ENCODE data around the gene OLFML2A. TPM values are rescaled to one million over a fixed set of nuclear protein-coding genes. Genes with fewer than 3 reads are reported as not detected.

Gene OLFML2A
- total and polyA plus RNA-seq, 2 of the 13 experiments (the other 11 are each of a cell fraction or from before 2014, with no cell fraction given), result 0.01 to 0.02 TPM

DNA sequence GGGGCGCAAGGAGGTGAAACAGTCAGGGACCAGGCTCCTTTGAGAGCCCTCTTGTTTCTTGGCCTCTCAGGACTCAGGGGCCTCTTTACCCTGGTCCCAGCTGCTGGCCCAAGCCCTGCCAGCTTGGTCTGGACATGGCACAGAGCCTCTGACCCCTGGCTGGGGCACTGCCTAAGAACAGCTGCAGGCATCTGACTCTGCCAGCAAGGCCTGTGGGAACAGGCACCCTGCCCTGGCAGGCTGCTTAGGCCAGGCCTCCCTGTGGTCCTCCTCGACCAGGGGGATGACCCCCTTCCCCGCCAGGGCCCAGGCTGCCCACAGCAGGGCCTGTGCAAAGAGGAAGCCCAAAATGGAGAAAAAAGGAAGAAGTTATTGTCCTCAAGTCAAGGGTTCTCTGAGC is 25.5 kb downstream of the OLFML2A start:
- Histone ChIP-seq H2AFZ (ENCODE audit: low read length) (no peak overlapping the region), H4K20me1 (ENCODE audit: insufficient read depth, low read length) (no peaks in the 10 kb centered on the region), H3K36me3 (replicated peaks in 1 of 2; ENCODE audit: control insufficient read depth in 1 of 2, insufficient read depth in 2 of 2, low read length in 2 of 2) (no peaks in the 10 kb centered on the region), H3K27ac (ENCODE audit: extremely low read length, insufficient read depth, low read length) (no peak overlapping the region), H3K9ac (ENCODE audit: insufficient read depth, low read depth, low read length) (no peak overlapping the region), H3K4me3 (replicated peaks in 1 of 3; ENCODE audit: insufficient read depth in 1 of 3, low read depth in 2 of 3, low read length in 3 of 3) (no peak overlapping the region), H3K79me2 (ENCODE audit: insufficient read depth, low read length) (no peaks in the 10 kb centered on the region), H3K4me2 (ENCODE audit: low read depth, low read length) (no peak overlapping the region), H3K9me3 (ENCODE audit: low read length) (no peaks in the 10 kb centered on the region), H3K27me3 (ENCODE audit: control insufficient read depth in 1 of 2, insufficient read depth in 2 of 2, low read length in 2 of 2) (peaks cover 7 to 35% of the 10 kb centered on the region in 2 experiments; a peak in 4 of 5 replicates), H3K4me1 (ENCODE audit: insufficient read depth, low read length) (peaks cover 4% of the 10 kb centered on the region)
- no peak for ATAC-seq
- CTCF ChIA-PET (ENCODE audit: low intra/inter-chr PET ratio, low total read pairs), result no interaction called here
- in situ Hi-C loops (cut with HindIII; ENCODE audit: extremely low pct_ligation_motif_present, low pct_unique_long_range_greater_than_20kb) (no loop called here), intact Hi-C loops (cut with micrococcal nuclease; ENCODE audit: unreplicated experiment) (no loop called here)
- WGBS (ENCODE audit: low lambda C conversion rate), result no CpG with 5 or more reads among the region's 3 CpGs
- FAIRE-seq, result no peak
- no peak for TF ChIP-seq SMC3 (IDR thresholded peaks at IDR 0.05; ENCODE audit: low read length)
- TF ChIP-seq ZNF292 (CRISPR knock-in tag; IDR thresholded peaks at IDR 0.05; ENCODE audit: borderline replicate concordance, low read depth), result no peak
- TF ChIP-seq ZNF17 (CRISPR knock-in tag; IDR thresholded peaks at IDR 0.05), result no peak
- no peak for TF ChIP-seq FOXC1 (CRISPR knock-in tag; IDR thresholded peaks at IDR 0.05; ENCODE audit: borderline replicate concordance)
- no peak for DNase-seq (ENCODE audit: low spot score)
- POLR2A ChIA-PET, result interaction anchor here (1.6 kb wide), 1 partner anchor 16 kb away, joined by 3 read pairs; no protein-coding TSS in a partner anchor
- BruUV-seq (replicated peaks), result no TSS peak

DNA sequence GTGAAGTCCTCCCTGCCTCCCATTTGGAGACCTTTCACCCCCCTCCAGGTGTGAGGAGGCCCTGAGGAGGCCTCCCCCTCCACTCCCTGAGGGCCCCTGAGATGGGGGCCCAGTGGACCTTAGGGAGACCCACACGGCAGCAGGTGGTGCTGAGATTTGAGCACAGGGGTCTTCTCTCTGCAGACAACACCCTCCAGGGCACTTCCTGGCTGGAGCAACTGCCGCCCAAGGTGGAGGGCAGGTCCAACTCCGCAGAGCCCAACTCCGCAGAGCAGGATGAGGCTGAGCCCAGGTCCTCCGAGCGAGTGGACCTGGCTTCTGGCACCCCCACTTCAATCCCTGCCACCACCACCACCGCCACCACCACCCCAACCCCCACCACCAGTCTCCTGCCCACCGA is 27.0 kb downstream of the OLFML2A start:
- intact Hi-C loops (cut with micrococcal nuclease; ENCODE audit: unreplicated experiment) (no loop called here), in situ Hi-C loops (cut with HindIII; ENCODE audit: extremely low pct_ligation_motif_present, low pct_unique_long_range_greater_than_20kb) (no loop called here)
- CTCF ChIA-PET (ENCODE audit: low intra/inter-chr PET ratio, low total read pairs), result no interaction called here
- H3K9ac ChIP-seq (ENCODE audit: insufficient read depth, low read depth, low read length), result no peak overlapping the region
- WGBS (ENCODE audit: low lambda C conversion rate), result 64% methylated on average over 5 of the region's 8 CpGs
- H4K20me1 ChIP-seq (ENCODE audit: insufficient read depth, low read length), result no peaks in the 10 kb centered on the region
- H3K27me3 ChIP-seq (ENCODE audit: control insufficient read depth in 1 of 2, insufficient read depth in 2 of 2, low read length in 2 of 2), result peaks cover 7 to 30% of the 10 kb centered on the region in 2 experiments; a peak in 4 of 5 replicates
- ATAC-seq, result no peak
- TF ChIP-seq MXI1 (IDR thresholded peaks at IDR 0.05; ENCODE audit: borderline replicate concordance, low read depth, low read length) (no peak), ZNF432 (CRISPR knock-in tag; IDR thresholded peaks at IDR 0.05; ENCODE audit: borderline replicate concordance) (no peak)
- TF ChIP-seq, protein P1, sequence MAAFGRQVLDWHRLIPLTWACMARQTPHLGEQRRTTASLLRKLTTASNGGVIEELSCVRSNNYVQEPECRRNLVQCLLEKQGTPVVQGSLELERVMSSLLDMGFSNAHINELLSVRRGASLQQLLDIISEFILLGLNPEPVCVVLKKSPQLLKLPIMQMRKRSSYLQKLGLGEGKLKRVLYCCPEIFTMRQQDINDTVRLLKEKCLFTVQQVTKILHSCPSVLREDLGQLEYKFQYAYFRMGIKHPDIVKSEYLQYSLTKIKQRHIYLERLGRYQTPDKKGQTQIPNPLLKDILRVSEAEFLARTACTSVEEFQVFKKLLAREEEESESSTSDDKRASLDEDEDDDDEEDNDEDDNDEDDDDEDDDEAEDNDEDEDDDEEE (CRISPR knock-in tag; IDR thresholded peaks at IDR 0.05), result no peak
- no TSS peak for BruUV-seq (replicated peaks)
- H3K36me3 ChIP-seq (replicated peaks in 1 of 2; ENCODE audit: control insufficient read depth in 1 of 2, insufficient read depth in 2 of 2, low read length in 2 of 2), result no peaks in the 10 kb centered on the region
- H3K9me3 ChIP-seq (ENCODE audit: low read length), result no peaks in the 10 kb centered on the region
- H3K4me1 ChIP-seq (ENCODE audit: insufficient read depth, low read length), result 0 out of 2 replicates have a peak, but pooled peaks cover under 1% of the 10 kb centered on the region
- no peak overlapping the region for H3K4me2 ChIP-seq (ENCODE audit: low read depth, low read length)
- FAIRE-seq, result no peak
- H3K27ac ChIP-seq (ENCODE audit: extremely low read length, insufficient read depth, low read length), result no peak overlapping the region
- POLR2A ChIA-PET, result interaction anchor here (1.7 kb wide), 1 partner anchor 14 kb away, joined by 4 read pairs; no protein-coding TSS in a partner anchor
- no peak overlapping the region for H3K4me3 ChIP-seq (replicated peaks in 1 of 3; ENCODE audit: insufficient read depth in 1 of 3, low read depth in 2 of 3, low read length in 3 of 3)
- no peaks in the 10 kb centered on the region for H3K79me2 ChIP-seq (ENCODE audit: insufficient read depth, low read length)
- DNase-seq (ENCODE audit: low spot score), result no peak
- H2AFZ ChIP-seq (ENCODE audit: low read length), result no peak overlapping the region

All from HepG2 (cell line).